Endothelial cell of umbilical vein (primary cell): ENCODE results near the gene ZDHHC18. TPM values are rescaled to one million over a fixed set of nuclear protein-coding genes. Genes with fewer than 3 reads are reported as not detected.

Experiments used
- BruUV-seq: library from RNA; stranded (reverse); fragments of 400-500 nt; replicated peaks from 2 replicates; lab custom pipeline; 2021; lab: Mats Ljungman, UMichigan
- CTCF ChIA-PET: fragments of 300-600, 350-600 bp; sonication (Branson Sonifier 250); formaldehyde crosslinking; loops from one replicate; lab custom pipeline; 2021; ENCODE audit warnings: antibody characterized with exemption, inconsistent platforms; lab: Charles Lee
- POLR2A ChIA-PET: fragments of 300-600, 350-600 bp; sonication (Branson Sonifier 250); formaldehyde crosslinking; loops from one replicate; lab custom pipeline; 2021; ENCODE audit warnings: antibody characterized with exemption, inconsistent platforms; lab: Charles Lee
- DNase-seq: peaks from one replicate; pipeline ENCODE4 v3.0.0-alpha.2; 2011; ENCODE audit warnings: low read depth, low spot score
- FAIRE-seq: peaks from 2 replicates; lab custom pipeline; 2011; peaks lifted over from hg19 to GRCh38; lab: Jason Lieb, UNC
- H2AFZ ChIP-seq: 2 replicates; pipeline ENCODE4 v1.6.0; 2012; ENCODE audit warnings: low read depth, low read length, control low read depth, inconsistent platforms
- H3K27ac ChIP-seq: 2 replicates; pipeline ENCODE4 v1.5.1; 2011; ENCODE audit warnings: low read depth, mild to moderate bottlenecking, control low read depth, low read length, moderate library complexity; ENCODE audit not compliant: insufficient read depth
- H3K27me3 ChIP-seq, 2 experiments: 2 replicates each; pipeline versions ENCODE4 v1.6.0 to v1.6.1; 2011; ENCODE audit warnings: low read length in 2 of 2, mixed read lengths in 1 of 2; ENCODE audit not compliant: control insufficient read depth in 2 of 2, insufficient read depth in 2 of 2
- H3K36me3 ChIP-seq, 2 experiments: 2 replicates in 1 of 2; 3 replicates in 1 of 2; pipeline ENCODE4 v1.5.1; 2011; ENCODE audit warnings: low read length in 2 of 2, mild to moderate bottlenecking in 1 of 2, moderate library complexity in 1 of 2; ENCODE audit not compliant: control insufficient read depth in 2 of 2, insufficient read depth in 2 of 2; ENCODE audit errors: extremely low read depth in 1 of 2
- H3K4me1 ChIP-seq: 3 replicates; pipeline ENCODE4 v1.5.1; 2011; ENCODE audit warnings: mild to moderate bottlenecking, low read length; ENCODE audit not compliant: control insufficient read depth, insufficient read depth; ENCODE audit errors: extremely low read depth
- H3K4me2 ChIP-seq: 2 replicates; pipeline ENCODE4 v1.6.1; 2011; ENCODE audit warnings: low read length, control low read depth, mixed read lengths; ENCODE audit not compliant: insufficient read depth
- H3K4me3 ChIP-seq, 3 experiments: fragments of 200-600 bp in 1 of 3; sonication (generic), shearing (Covaris generic) in 1 of 3; replicated peaks in 1 of 3; 2 replicates each; pipeline ENCODE4 v1.5.1; 2011 to 2016; ENCODE audit warnings: control low read depth in 3 of 3, low read length in 3 of 3, mild to moderate bottlenecking in 2 of 3, inconsistent platforms in 1 of 3, low read depth in 1 of 3, moderate library complexity in 1 of 3; ENCODE audit not compliant: insufficient read depth in 1 of 3
- H3K79me2 ChIP-seq: 2 replicates; pipeline ENCODE4 v1.6.0; 2012; ENCODE audit warnings: low read length, inconsistent platforms; ENCODE audit not compliant: control insufficient read depth, insufficient read depth
- H3K9ac ChIP-seq: replicated peaks from 2 replicates; pipeline ENCODE3; 2011; ENCODE audit warnings: low read length, control low read depth; ENCODE audit not compliant: insufficient read depth; ENCODE audit errors: extremely low read depth
- H3K9me1 ChIP-seq: replicated peaks from 3 replicates; pipeline ENCODE4 v1.6.0; 2011; ENCODE audit warnings: mild to moderate bottlenecking, low read length; ENCODE audit not compliant: control insufficient read depth, insufficient read depth; ENCODE audit errors: extremely low read depth
- H3K9me3 ChIP-seq: replicated peaks from 2 replicates; pipeline ENCODE4 v1.5.1; 2012; ENCODE audit warnings: low read length, inconsistent platforms; ENCODE audit not compliant: control insufficient read depth, insufficient read depth
- H4K20me1 ChIP-seq: replicated peaks from 2 replicates; pipeline ENCODE3; 2011; ENCODE audit warnings: mild to moderate bottlenecking, low read length; ENCODE audit not compliant: control insufficient read depth, insufficient read depth; ENCODE audit errors: extremely low read depth
- CTCF ChIP-seq, 2 donors: IDR thresholded peaks; 1 replicate in 1 of 2; 2 replicates in 1 of 2; pipeline ENCODE4 v1.5.1; 2011; ENCODE audit warnings: low read length in 2 of 2, mild to moderate bottlenecking in 2 of 2, moderate library complexity in 2 of 2, control low read depth in 1 of 2, inconsistent platforms in 1 of 2, low read depth in 1 of 2; ENCODE audit not compliant: insufficient read depth in 1 of 2; ENCODE audit errors: extremely low read depth in 1 of 2
- EZH2 ChIP-seq: IDR thresholded peaks from 2 replicates; pipeline ENCODE4 v1.6.1; 2012; ENCODE audit warnings: borderline replicate concordance, low read depth, mild to moderate bottlenecking, moderate library complexity, low read length, inconsistent platforms; ENCODE audit not compliant: severe bottlenecking
- FOS ChIP-seq: IDR thresholded peaks from 2 replicates; pipeline ENCODE4 v1.6.1; 2011; ENCODE audit warnings: mild to moderate bottlenecking, low read length, moderate library complexity, borderline replicate concordance; ENCODE audit not compliant: insufficient read depth
- GATA2 ChIP-seq: IDR thresholded peaks from 2 replicates; pipeline ENCODE4 v1.7.0; 2011; ENCODE audit warnings: low read depth, mild to moderate bottlenecking, moderate library complexity, mixed read lengths, low read length; ENCODE audit not compliant: insufficient read length, insufficient read depth
- JUN ChIP-seq: IDR thresholded peaks from 2 replicates; pipeline ENCODE4 v1.6.1; 2011; ENCODE audit warnings: borderline replicate concordance, low read depth; ENCODE audit not compliant: insufficient read length, insufficient read depth
- MAX ChIP-seq: IDR thresholded peaks from 2 replicates; pipeline ENCODE4 v1.6.1; 2011; ENCODE audit not compliant: insufficient read depth, insufficient read length
- MYC ChIP-seq: IDR thresholded peaks from one replicate; pipeline ENCODE4 v1.6.1; 2011; ENCODE audit warnings: mild to moderate bottlenecking, low read depth, low read length
- POLR2A ChIP-seq: IDR thresholded peaks from 2 replicates; pipeline ENCODE4 v1.6.1; 2012; ENCODE audit warnings: low read depth, mild to moderate bottlenecking, control low read depth, low read length
- POLR2AphosphoS5 ChIP-seq: IDR thresholded peaks from 2 replicates; pipeline ENCODE4 v1.6.1; 2012; ENCODE audit warnings: low read depth, mild to moderate bottlenecking, control low read depth, low read length, moderate library complexity; ENCODE audit not compliant: insufficient read depth
- dilution Hi-C: fragments of 300-500 bp; cut with MboI; formaldehyde crosslinking; loops from one replicate; pipeline ENCODE4 v1.15.0; 2019; ENCODE audit warnings: low sequenced_read_pairs; ENCODE audit not compliant: extremely low pct_ligation_motif_present
- intact Hi-C: fragments of 100-400 bp; cut with micrococcal nuclease; formaldehyde crosslinking; loops from one replicate; pipeline ENCODE4 v1.10.0; 2022
- polyA plus RNA-seq, 4 experiments: library from polyadenylated mRNA; depleted of rRNA in 3 of 4; stranded (reverse) in 3 of 4; unstranded in 1 of 4; fragments of >200 nt; gene quantifications; 2 replicates each; pipeline versions ENCODE4 v1.2.1 to v1.2.3, GENCODE V29; 2011 to 2012; ENCODE audit warnings: missing spikeins in 1 of 4
- small RNA-seq: library from RNA; depleted of rRNA; stranded (forward); fragments of <200 nt; gene quantifications from one replicate; pipeline ENCODE3, GENCODE V24; 2012; ENCODE audit warnings: low replicate concordance, low read depth; ENCODE audit not compliant: insufficient read depth, insufficient read length
- total RNA-seq: library from RNA; stranded (reverse); gene quantifications from 2 replicates; pipeline ENCODE4 v1.2.3, GENCODE V29; 2021

ZDHHC18 gene
- total and polyA plus RNA-seq, 2 donors (not counting 3 experiments of a cell fraction or from before 2014, with no cell fraction given), result 25.2 to 48.2 TPM

- no TSS peak for BruUV-seq
- POLR2A ChIA-PET, result interaction anchor here (1.1 to 2.9 kb wide), 3 partner anchors 10 to 61 kb away, joined by 3 to 17 read pairs (median 4); partner anchors contain the start of gene GPN2
- peaks cover 0 to 6% of the 10 kb centered on the region in 2 experiments for H3K36me3 ChIP-seq
Measured at GRCh38 chr1:26900815-26901511, 74.5 kb downstream of the ZDHHC18 start.

More at GRCh38 chr1:26900815-26901511, 74.5 kb downstream of the ZDHHC18 start:
- H3K27me3 ChIP-seq, result no peaks in the 10 kb centered on the region
- H3K9ac ChIP-seq, result peak overlapping the region; percentile 99
- no peaks in the 10 kb centered on the region for H4K20me1 ChIP-seq
- peak overlapping the region; percentile 60 for H3K27ac ChIP-seq
- H3K9me1 ChIP-seq, result no peaks in the 10 kb centered on the region
- peaks cover 19% of the 10 kb centered on the region for H3K79me2 ChIP-seq
- no peaks in the 10 kb centered on the region for H3K9me3 ChIP-seq
- peaks cover 12% of the 10 kb centered on the region for H3K4me1 ChIP-seq
- peak overlapping the region; percentile 65 for H2AFZ ChIP-seq
- CTCF ChIA-PET, result interaction anchor here (1.1 to 1.7 kb wide), 6 partner anchors 11 to 36 kb away, joined by 3 to 9 read pairs (median 4); partner anchors contain the start of genes GPN2 and NUDC
- peak overlapping the region; percentile 93 for H3K4me2 ChIP-seq
- FAIRE-seq (no peak), DNase-seq (no peak)
- intact Hi-C loops (loop anchor here (1.0 kb wide), 1 partner anchor 20 kb away; the partner anchor contains the start of gene NUDC), dilution Hi-C loops (no loop called here)
- peak overlapping the region; percentile 54 to 89 (median 71) for H3K4me3 ChIP-seq
- TF ChIP-seq GATA2 (no peak), JUN (no peak), FOS (no peak), POLR2A (no peak), CTCF (IDR thresholded peaks at IDR 0.05; ENCODE audit: extremely low read depth in 1 of 2, insufficient read depth in 1 of 2, low read depth in 1 of 2, low read length in 2 of 2) (no peak), MYC (no peak), MAX (no peak), POLR2AphosphoS5 (no peak), EZH2 (no peak)

Small RNA genes within 50 kb of the gene (small RNA-seq; reads per million reads assigned to genes)
- not detected for gene RN7SL165P

Other genes with a start within 250 kb of the ZDHHC18 start
- gene ARID1A, start 130.7 kb upstream of the ZDHHC18 start, total RNA-seq, result 67.0 and 77.2 TPM in 2 replicates
- 36.9 and 39.0 TPM in 2 replicates for gene ARID1A, start 130.7 kb upstream of the ZDHHC18 start, polyA plus RNA-seq
- gene PIGV, start 38.7 kb upstream of the ZDHHC18 start, total RNA-seq, result 6.0 and 7.5 TPM in 2 replicates
- 11.9 and 13.3 TPM in 2 replicates for gene PIGV, start 38.7 kb upstream of the ZDHHC18 start, polyA plus RNA-seq
- 0.33 and 0.42 TPM in 2 replicates for gene SFN, start 36.5 kb downstream of the ZDHHC18 start, total RNA-seq
- 0.08 and 0.14 TPM in 2 replicates for gene SFN, start 36.5 kb downstream of the ZDHHC18 start, polyA plus RNA-seq
- gene GPN2, start 63.6 kb downstream of the ZDHHC18 start, total RNA-seq, result 36.7 and 37.4 TPM in 2 replicates
- gene GPN2, start 63.6 kb downstream of the ZDHHC18 start, polyA plus RNA-seq, result 21.9 and 44.8 TPM in 2 replicates
- gene GPATCH3, start 73.8 kb downstream of the ZDHHC18 start, total RNA-seq, result 14.8 and 17.7 TPM in 2 replicates
- 10.3 and 12.1 TPM in 2 replicates for gene GPATCH3, start 73.8 kb downstream of the ZDHHC18 start, polyA plus RNA-seq
- not detected in 2 replicates for gene NR0B2, start 87.3 kb downstream of the ZDHHC18 start, total RNA-seq
- gene NR0B2, start 87.3 kb downstream of the ZDHHC18 start, polyA plus RNA-seq, result not detected in 2 replicates
- gene NUDC, start 95.1 kb downstream of the ZDHHC18 start, total RNA-seq, result 95.0 and 102 TPM in 2 replicates
- 29.3 and 42.5 TPM in 2 replicates for gene NUDC, start 95.1 kb downstream of the ZDHHC18 start, polyA plus RNA-seq
- gene KDF1, start 133.8 kb downstream of the ZDHHC18 start, total RNA-seq, result not detected in 2 replicates
- 0.05 TPM in 1 of 2 replicates, not detected in the other for gene KDF1, start 133.8 kb downstream of the ZDHHC18 start, polyA plus RNA-seq
- 5.9 and 10.3 TPM in 2 replicates for gene TRNP1, start 167.0 kb downstream of the ZDHHC18 start, total RNA-seq
- gene TRNP1, start 167.0 kb downstream of the ZDHHC18 start, polyA plus RNA-seq, result 14.6 and 20.5 TPM in 2 replicates
- gene TENT5B, start 186.2 kb downstream of the ZDHHC18 start, total RNA-seq, result 0.73 and 0.88 TPM in 2 replicates
- 0.86 and 0.99 TPM in 2 replicates for gene TENT5B, start 186.2 kb downstream of the ZDHHC18 start, polyA plus RNA-seq